H1 (cell line): Measurements from ENCODE around the gene BRIP1. TPM values are rescaled to one million over a fixed set of nuclear protein-coding genes. Genes with fewer than 3 reads are reported as not detected.

Experiments
- CTCF ChIA-PET: fragments of 300-600 bp; sonication (Branson Sonifier 250); formaldehyde crosslinking; loops from one replicate; lab custom pipeline; 2021; ENCODE audit not compliant: partially characterized antibody; lab: Charles Lee
- POLR2A ChIA-PET: fragments of 300-600 bp; sonication (Branson Sonifier 250); formaldehyde crosslinking; loops from one replicate; lab custom pipeline; 2021; ENCODE audit warnings: inconsistent platforms; ENCODE audit not compliant: partially characterized antibody; lab: Charles Lee
- DNase-seq, 2 experiments: peaks; one replicate each; pipeline versions ENCODE4 v3.0.0 to v3.0.0-alpha.2; 2010 to 2022; ENCODE audit warnings: low spot score in 2 of 2, low read depth in 1 of 2, mixed read lengths in 1 of 2
- FAIRE-seq: peaks from 2 replicates; lab custom pipeline; 2011; peaks lifted over from hg19 to GRCh38; lab: Jason Lieb, UNC
- H2AFZ ChIP-seq: 2 replicates; pipeline ENCODE4 v1.8.1; 2012; ENCODE audit warnings: low read length, inconsistent platforms
- H2AK5ac ChIP-seq: 2 replicates; pipeline ENCODE4 v1.6.1; 2013; ENCODE audit warnings: low read depth, low read length
- H2BK120ac ChIP-seq: replicated peaks from 2 replicates; pipeline ENCODE3; 2013; ENCODE audit warnings: low read depth, low read length, inconsistent platforms
- H2BK12ac ChIP-seq: 2 replicates; pipeline ENCODE4 v1.6.1; 2013; ENCODE audit warnings: low read depth, low read length
- H2BK15ac ChIP-seq: 2 replicates; pipeline ENCODE4 v1.6.1; 2013; ENCODE audit warnings: low read length
- H2BK20ac ChIP-seq: 2 replicates; pipeline ENCODE4 v1.6.1; 2013; ENCODE audit warnings: low read length
- H2BK5ac ChIP-seq: 2 replicates; pipeline ENCODE4 v1.6.1; 2013; ENCODE audit warnings: low read depth, low read length
- H3K14ac ChIP-seq: 2 replicates; pipeline ENCODE4 v1.6.1; 2013; ENCODE audit warnings: inconsistent platforms; ENCODE audit not compliant: insufficient read length
- H3K18ac ChIP-seq: 2 replicates; pipeline ENCODE4 v1.6.1; 2013; ENCODE audit warnings: low read length; ENCODE audit errors: extremely low read depth
- H3K23ac ChIP-seq: 2 replicates; pipeline ENCODE4 v1.6.1; 2013; ENCODE audit warnings: inconsistent platforms; ENCODE audit not compliant: insufficient read length
- H3K23me2 ChIP-seq: 2 replicates; pipeline ENCODE4 v1.6.1; 2013; ENCODE audit warnings: low read depth, low read length
- H3K27ac ChIP-seq: 2 replicates; pipeline ENCODE4 v1.6.1; 2011; ENCODE audit warnings: low read depth, low read length, inconsistent platforms
- H3K27me3 ChIP-seq, 4 experiments: replicated peaks in 1 of 4; 1 replicate in 1 of 4; 2 replicates in 3 of 4; pipeline versions ENCODE4 v1.6.1 to v1.8.1; 2011 to 2013; ENCODE audit warnings: low read length in 3 of 4, mild to moderate bottlenecking in 3 of 4, inconsistent platforms in 2 of 4, mixed read lengths in 2 of 4, moderate library complexity in 1 of 4; ENCODE audit not compliant: control insufficient read depth in 3 of 4, insufficient read depth in 3 of 4; ENCODE audit errors: extremely low read depth in 1 of 4
- H3K36me3 ChIP-seq, 4 experiments: 2 replicates each; pipeline versions ENCODE4 v1.6.1 to v1.8.1; 2011 to 2013; ENCODE audit warnings: mild to moderate bottlenecking in 4 of 4, low read length in 3 of 4, moderate library complexity in 2 of 4, control low read depth in 1 of 4, inconsistent platforms in 1 of 4; ENCODE audit not compliant: insufficient read depth in 4 of 4, control insufficient read depth in 2 of 4
- H3K4ac ChIP-seq: replicated peaks from 2 replicates; pipeline ENCODE3; 2013; ENCODE audit warnings: low read length, low read depth, mixed read lengths, inconsistent platforms; ENCODE audit not compliant: insufficient read length
- H3K4me1 ChIP-seq, 4 experiments: replicated peaks in 1 of 4; 1 replicate in 1 of 4; 2 replicates in 3 of 4; pipeline versions ENCODE4 v1.6.1 to v1.8.1; 2011 to 2013; ENCODE audit warnings: low read length in 3 of 4, inconsistent platforms in 2 of 4, mixed read lengths in 1 of 4; ENCODE audit not compliant: insufficient read depth in 4 of 4, control insufficient read depth in 3 of 4
- H3K4me2 ChIP-seq, 2 experiments: 2 replicates each; pipeline versions ENCODE4 v1.6.1 to v1.8.1; 2011 to 2013; ENCODE audit warnings: low read depth in 2 of 2, low read length in 2 of 2, control low read depth in 1 of 2, inconsistent platforms in 1 of 2, mild to moderate bottlenecking in 1 of 2; ENCODE audit not compliant: insufficient read depth in 1 of 2
- H3K4me3 ChIP-seq, 4 experiments: fragments of 200-600, 300-600 bp in 1 of 4; sonication (generic), shearing (Covaris generic), sonication (Bioruptor Twin) in 1 of 4; 2 replicates each; pipeline versions ENCODE4 v1.5.1 to v1.8.1; 2011 to 2016; ENCODE audit warnings: low read length in 4 of 4, low read depth in 3 of 4, control low read depth in 2 of 4, inconsistent platforms in 2 of 4, mild to moderate bottlenecking in 2 of 4, mixed read lengths in 1 of 4, moderate library complexity in 1 of 4; ENCODE audit not compliant: insufficient read depth in 2 of 4; ENCODE audit errors: extremely low read depth in 1 of 4
- H3K56ac ChIP-seq: replicated peaks from 2 replicates; pipeline ENCODE3; 2013; ENCODE audit warnings: low read depth, mild to moderate bottlenecking, mixed read lengths, low read length, inconsistent platforms; ENCODE audit not compliant: insufficient read length
- H3K79me1 ChIP-seq: 2 replicates; pipeline ENCODE4 v1.6.1; 2013; ENCODE audit warnings: low read depth, low read length, control low read depth
- H3K79me2 ChIP-seq, 2 experiments: 2 replicates each; pipeline versions ENCODE4 v1.6.1 to v1.8.1; 2012 to 2013; ENCODE audit warnings: low read length in 2 of 2, mild to moderate bottlenecking in 2 of 2, inconsistent platforms in 1 of 2; ENCODE audit not compliant: insufficient read depth in 2 of 2, control insufficient read depth in 1 of 2
- H3K9ac ChIP-seq, 4 experiments: replicated peaks in 1 of 4; 1 replicate in 1 of 4; 2 replicates in 3 of 4; pipeline versions ENCODE4 v1.6.1 to v1.8.1; 2011 to 2013; ENCODE audit warnings: low read depth in 3 of 4, low read length in 3 of 4, control low read depth in 2 of 4, mild to moderate bottlenecking in 2 of 4, moderate library complexity in 2 of 4, inconsistent platforms in 1 of 4; ENCODE audit errors: extremely low read depth in 1 of 4
- H3K9me3 ChIP-seq, 2 experiments: 2 replicates each; pipeline versions ENCODE4 v1.6.1 to v1.8.1; 2012 to 2013; ENCODE audit warnings: mild to moderate bottlenecking in 2 of 2, moderate library complexity in 2 of 2, control low read depth in 1 of 2, inconsistent platforms in 1 of 2, low read depth in 1 of 2, low read length in 1 of 2, mixed read lengths in 1 of 2; ENCODE audit not compliant: insufficient read depth in 2 of 2
- H4K20me1 ChIP-seq, 2 experiments: replicated peaks in 1 of 2; 2 replicates each; pipeline versions ENCODE3 to v1.8.1; 2011 to 2013; ENCODE audit warnings: inconsistent platforms in 2 of 2, low read length in 2 of 2, mild to moderate bottlenecking in 1 of 2; ENCODE audit not compliant: insufficient read depth in 2 of 2, control insufficient read depth in 1 of 2
- H4K5ac ChIP-seq: 2 replicates; pipeline ENCODE4 v1.6.1; 2013; ENCODE audit warnings: low read length, low read depth, mixed read lengths, inconsistent platforms; ENCODE audit not compliant: insufficient read length
- H4K8ac ChIP-seq: 2 replicates; pipeline ENCODE4 v1.8.0; 2013; ENCODE audit warnings: mild to moderate bottlenecking, moderate library complexity, low read length, inconsistent platforms; ENCODE audit not compliant: insufficient read depth; ENCODE audit errors: extremely low read depth
- H4K91ac ChIP-seq: replicated peaks from 2 replicates; pipeline ENCODE3; 2013; ENCODE audit warnings: low read length, mixed read lengths, inconsistent platforms; ENCODE audit not compliant: insufficient read length
- BCL11A ChIP-seq, 2 experiments: IDR thresholded peaks; one replicate each; pipeline ENCODE4 v1.6.1; 2011; ENCODE audit warnings: low read depth in 2 of 2, low read length in 2 of 2, mild to moderate bottlenecking in 2 of 2
- CBX5 ChIP-seq: fragments of 300-800, 300-1000 bp; sonication (generic); IDR thresholded peaks from 2 replicates; pipeline ENCODE4 v1.7.1; 2016; ENCODE audit warnings: antibody characterized with exemption, low read length, low read depth
- CREB1 ChIP-seq: IDR thresholded peaks from 2 replicates; pipeline ENCODE4 v1.6.1; 2012; ENCODE audit warnings: inconsistent platforms
- EGR1 ChIP-seq: IDR thresholded peaks from 2 replicates; pipeline ENCODE4 v1.6.1; 2011; ENCODE audit warnings: low read depth, low read length, borderline replicate concordance
- HDAC2 ChIP-seq, 2 experiments: fragments of 300-600 bp in 1 of 2; sonication (generic) in 1 of 2; IDR thresholded peaks; 2 replicates each; pipeline ENCODE4 v1.6.1; 2011 to 2012; ENCODE audit warnings: low read depth in 2 of 2, low read length in 2 of 2, mild to moderate bottlenecking in 2 of 2, moderate library complexity in 2 of 2, borderline replicate concordance in 1 of 2, inconsistent platforms in 1 of 2
- JUN ChIP-seq: IDR thresholded peaks from 2 replicates; pipeline ENCODE4 v1.6.1; 2011; ENCODE audit warnings: low read depth, mild to moderate bottlenecking, improper control_type of control experiment, low read length
- POU5F1 ChIP-seq: IDR thresholded peaks from 2 replicates; pipeline ENCODE4 v1.6.1; 2011; ENCODE audit warnings: low read depth, mild to moderate bottlenecking, low read length, moderate library complexity
- RAD21 ChIP-seq, 2 experiments: IDR thresholded peaks in 1 of 2; conservative IDR thresholded peaks in 1 of 2; 2 replicates each; pipeline ENCODE4 v1.6.1; 2011; ENCODE audit warnings: low read depth in 2 of 2, low read length in 2 of 2, improper control_type of control experiment in 1 of 2, inconsistent platforms in 1 of 2, mild to moderate bottlenecking in 1 of 2, moderate library complexity in 1 of 2
- RXRA ChIP-seq: IDR thresholded peaks from 2 replicates; pipeline ENCODE4 v1.6.1; 2011; ENCODE audit warnings: low read depth, mild to moderate bottlenecking, low read length, moderate library complexity; ENCODE audit not compliant: insufficient read depth
- SIN3A ChIP-seq, 2 experiments: IDR thresholded peaks in 1 of 2; conservative IDR thresholded peaks in 1 of 2; 2 replicates each; pipeline ENCODE4 v1.6.1; 2011 to 2012; ENCODE audit warnings: low read length in 2 of 2, improper control_type of control experiment in 1 of 2, low read depth in 1 of 2, mild to moderate bottlenecking in 1 of 2
- SP4 ChIP-seq: IDR thresholded peaks from 2 replicates; pipeline ENCODE4 v1.6.1; 2012; ENCODE audit warnings: low read length, inconsistent platforms
- TCF12 ChIP-seq: IDR thresholded peaks from 2 replicates; pipeline ENCODE4 v1.6.1; 2011; ENCODE audit warnings: low read depth, mild to moderate bottlenecking, low read length
- WGBS, 2 experiments: shearing (Covaris generic) in 1 of 2; methylation state at CpG; one replicate each; pipeline versions ENCODE4 v1.1.6 to v1.1.7; 2013 to 2015; ENCODE audit warnings: low lambda C conversion rate in 2 of 2, mixed read lengths in 2 of 2, inconsistent platforms in 1 of 2, low coverage in 1 of 2, missing lambda C conversion rate in 1 of 2; ENCODE audit not compliant: insufficient replicate concordance in 2 of 2, insufficient coverage in 1 of 2, insufficient read length in 1 of 2; ENCODE audit errors: extremely low coverage in 1 of 2, missing lambda C conversion rate in 1 of 2; 5-methylcytosine and 5-hydroxymethylcytosine counted together
- polyA plus RNA-seq, 7 experiments: library from polyadenylated mRNA; depleted of rRNA in 3 of 7; stranded (reverse) in 5 of 7; unstranded in 2 of 7; fragments of >200 nt in 5 of 7; fragments of 200-250 nt in 2 of 7; gene quantifications; 1 replicate in 5 of 7; 2 replicates in 1 of 7; 4 replicates in 1 of 7; pipeline versions ENCODE4 v1.2.1 to v1.2.3, GENCODE V29; 2011 to 2013; ENCODE audit warnings: missing spikeins in 2 of 7, mixed read lengths in 2 of 7
- total RNA-seq: library from RNA; stranded (reverse); fragmentation: NEBNext Ultra II Directional; extraction: Animal tissue kit (Norgen Biotek cat#: 25700); gene quantifications from 2 replicates; pipeline ENCODE4 v1.2.1, GENCODE V29; 2021
- TF ChIP-seq, protein P1 (sequence below): IDR thresholded peaks from 2 replicates; pipeline ENCODE4 v1.6.1; 2012; ENCODE audit warnings: inconsistent platforms

Gene BRIP1
- total and polyA plus RNA-seq, 2 of the 8 experiments (the other 6 are each of a cell fraction or from before 2014, with no cell fraction given), result 5.8 to 19.2 TPM

- Histone ChIP-seq H3K14ac (no peak overlapping the region), H2BK12ac (no peak overlapping the region), H3K23ac (no peak overlapping the region), H4K5ac (no peak overlapping the region), H3K9ac (no peak overlapping the region), H2BK5ac (no peak overlapping the region), H3K4me3 (no peak overlapping the region), H3K27me3 (no peaks in the 10 kb centered on the region), H4K8ac (no peak overlapping the region), H4K91ac (no peak overlapping the region), H3K79me1 (no peaks in the 10 kb centered on the region), H2BK15ac (no peak overlapping the region), H3K79me2 (no peaks in the 10 kb centered on the region), H2BK120ac (no peak overlapping the region), H3K4me2 (no peak overlapping the region), H3K56ac (no peak overlapping the region), H2AK5ac (no peak overlapping the region), H4K20me1 (no peaks in the 10 kb centered on the region), H3K23me2 (no peaks in the 10 kb centered on the region), H3K4ac (no peak overlapping the region), H3K27ac (no peak overlapping the region), H2AFZ (no peak overlapping the region), H2BK20ac (no peak overlapping the region), H3K18ac (no peak overlapping the region), H3K36me3 (peaks cover 0 to 13% (median 5%) of the 10 kb centered on the region in 4 experiments; a peak in 5 of 8 replicates), H3K9me3 (peaks cover 0 to 5% of the 10 kb centered on the region in 2 experiments; a peak in 1 of 4 replicates), H3K4me1 (no peaks in the 10 kb centered on the region)
- DNase-seq, result no peak
- ChIA-PET POLR2A (no interaction called here), CTCF (interaction anchor here (1.5 kb wide), 1 partner anchor 75 kb away, joined by 3 read pairs; no protein-coding TSS in a partner anchor)
- no peak for FAIRE-seq
- 86% methylated on average over 4 of the region's 4 CpGs; no CpG with 5 or more reads in 1 of the 2 experiments for WGBS, 2 experiments
- TF ChIP-seq, protein P1, sequence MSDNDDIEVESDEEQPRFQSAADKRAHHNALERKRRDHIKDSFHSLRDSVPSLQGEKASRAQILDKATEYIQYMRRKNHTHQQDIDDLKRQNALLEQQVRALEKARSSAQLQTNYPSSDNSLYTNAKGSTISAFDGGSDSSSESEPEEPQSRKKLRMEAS, result no peak
- TF ChIP-seq JUN (no peak), HDAC2 (IDR thresholded peaks at IDR 0.05; ENCODE audit: borderline replicate concordance in 1 of 2, low read depth in 2 of 2, low read length in 2 of 2) (no peak), SIN3A (conservative IDR thresholded peaks at IDR 0.05 in 1 of 2, IDR thresholded peaks at IDR 0.05 in 1 of 2; ENCODE audit: low read depth in 1 of 2, low read length in 2 of 2) (no peak), CBX5 (no peak), EGR1 (no peak), BCL11A (IDR thresholded peaks at IDR 0.05; ENCODE audit: low read depth in 2 of 2, low read length in 2 of 2) (no peak), RXRA (no peak), TCF12 (no peak), RAD21 (IDR thresholded peaks at IDR 0.05 in 1 of 2, conservative IDR thresholded peaks at IDR 0.05 in 1 of 2; ENCODE audit: low read depth in 2 of 2, low read length in 2 of 2) (no peak), CREB1 (no peak), POU5F1 (no peak), SP4 (no peak)
These were observed 152.8 kb downstream of the BRIP1 start for GRCh38 chr17:61710546-61710945.
